Measurements from ENCODE around the gene SNRK. TPM values are rescaled to one million over a fixed set of nuclear protein-coding genes. Genes with fewer than 3 reads are reported as not detected.

Gene SNRK
- total RNA-seq, 1 donor from 2014 or later: 46.3 TPM

DNA sequence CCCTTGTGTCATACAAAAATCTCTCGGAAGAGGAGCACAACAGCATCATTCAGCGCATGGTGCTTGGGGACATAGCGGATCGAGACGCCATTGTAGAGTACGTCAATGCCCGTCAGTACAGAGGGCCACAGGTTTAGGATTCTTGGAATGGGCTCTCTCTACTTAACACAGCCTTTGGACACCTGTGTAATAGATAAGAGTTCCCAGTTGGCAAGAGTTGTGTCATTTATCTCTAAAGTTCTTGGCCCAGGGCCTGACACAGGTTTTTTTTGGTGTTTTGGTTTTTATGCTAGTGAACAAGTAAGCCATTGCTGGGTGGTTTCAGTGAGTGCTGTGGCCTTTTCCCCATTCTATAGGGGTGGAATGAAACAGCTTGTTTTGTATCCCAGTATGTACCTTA lies 54.1 kb downstream of the SNRK start:
- no peak for TF ChIP-seq CTCF (IDR thresholded peaks at IDR 0.05)
- no peak overlapping the region for H3K4me3 ChIP-seq
- H3K36me3 ChIP-seq: peaks cover 76% of the 10 kb centered on the region
- no peaks in the 10 kb centered on the region for H3K27me3 ChIP-seq
- H3K4me1 ChIP-seq: no peaks in the 10 kb centered on the region
- H3K27ac ChIP-seq: no peak overlapping the region
- intact Hi-C loops (cut with DNase I): no loop called here
- DNase-seq: no peak
- ATAC-seq: no peak
- peaks cover 26% of the 10 kb centered on the region for H3K9me3 ChIP-seq

- intact Hi-C loops (cut with DNase I): no loop called here
- peaks cover 18% of the 10 kb centered on the region for H3K9me3 ChIP-seq
- peaks cover 87% of the 10 kb centered on the region for H3K36me3 ChIP-seq
- H3K4me3 ChIP-seq: no peak overlapping the region
- DNase-seq (no peak), ATAC-seq (no peak)
- H3K27me3 ChIP-seq: no peaks in the 10 kb centered on the region
- H3K4me1 ChIP-seq: no peaks in the 10 kb centered on the region
- TF ChIP-seq CTCF (IDR thresholded peaks at IDR 0.05): no peak
- no peak overlapping the region for H3K27ac ChIP-seq
Measured at GRCh38 chr3:43341788-43342187, 55.4 kb downstream of the SNRK start.

DNA sequence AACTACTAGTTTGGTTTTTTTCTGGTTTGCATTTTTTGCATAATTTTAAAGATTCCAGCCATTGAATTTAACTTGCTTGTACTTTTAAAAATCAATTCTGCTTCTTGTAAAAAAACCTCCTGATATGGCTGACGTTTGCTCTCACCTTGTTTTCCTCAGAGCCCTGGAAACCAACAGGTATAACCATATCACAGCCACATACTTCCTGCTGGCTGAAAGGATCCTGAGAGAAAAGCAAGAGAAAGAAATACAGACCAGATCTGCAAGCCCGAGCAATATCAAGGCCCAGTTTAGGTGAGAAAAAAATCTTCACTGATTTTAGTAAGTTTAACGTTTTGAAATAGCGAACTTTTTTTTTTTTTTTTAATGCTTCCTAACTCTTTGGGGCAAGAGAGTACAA lies 56.8 kb downstream of the SNRK start:
- Histone ChIP-seq H3K27me3 (no peaks in the 10 kb centered on the region), H3K27ac (no peak overlapping the region), H3K4me1 (no peaks in the 10 kb centered on the region), H3K4me3 (no peak overlapping the region), H3K9me3 (peaks cover 10% of the 10 kb centered on the region), H3K36me3 (peaks cover 87% of the 10 kb centered on the region)
- no peak for DNase-seq
- intact Hi-C loops (cut with DNase I): no loop called here
- no peak for ATAC-seq
- TF ChIP-seq CTCF (IDR thresholded peaks at IDR 0.05): no peak

DNA sequence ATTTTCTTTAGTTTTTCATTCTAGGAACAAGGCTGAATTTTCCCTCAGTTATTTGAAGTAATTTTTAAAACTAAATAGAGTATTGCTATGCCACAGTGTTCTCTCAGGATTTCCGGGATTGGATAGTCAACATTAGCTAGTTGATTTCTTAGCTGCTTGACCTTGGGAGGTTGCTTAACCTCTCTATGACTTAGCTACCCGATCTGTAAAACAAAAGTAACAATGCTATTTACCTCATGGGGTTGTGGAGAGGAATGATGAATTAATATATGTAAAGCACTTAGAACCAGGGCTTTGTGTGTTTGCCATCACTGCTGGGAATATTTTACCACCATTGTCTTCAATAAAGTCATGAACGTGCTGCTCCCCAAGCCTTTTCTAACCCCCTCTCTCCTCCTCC lies 57.5 kb downstream of the SNRK start:
- Histone ChIP-seq H3K4me1 (no peaks in the 10 kb centered on the region), H3K36me3 (peaks cover 93% of the 10 kb centered on the region), H3K27me3 (no peaks in the 10 kb centered on the region), H3K9me3 (peaks cover 3% of the 10 kb centered on the region), H3K4me3 (no peak overlapping the region), H3K27ac (no peak overlapping the region)
- no peak for DNase-seq
- no peak for TF ChIP-seq CTCF (IDR thresholded peaks at IDR 0.05)
- no peak for ATAC-seq
- intact Hi-C loops (cut with DNase I): no loop called here

DNA sequence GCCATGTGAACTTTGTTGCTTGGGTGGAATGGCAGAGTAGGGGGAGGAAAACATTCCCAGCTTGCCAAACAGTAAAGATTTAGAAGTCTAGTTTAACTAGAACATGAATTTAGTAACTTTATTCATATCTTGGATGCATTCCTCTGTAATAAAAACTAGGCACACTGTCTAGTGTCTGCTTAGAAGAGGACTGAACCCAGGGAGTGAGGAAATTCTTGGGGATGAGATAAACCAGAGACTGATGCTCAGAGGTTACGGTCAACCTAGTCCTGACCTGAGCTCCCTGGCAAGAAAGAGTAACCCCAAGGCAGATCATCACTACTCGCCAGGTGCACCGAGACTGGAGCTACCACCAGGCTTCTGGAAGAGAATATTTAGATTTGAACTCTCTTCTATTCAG lies 58.2 kb downstream of the SNRK start:
- TF ChIP-seq CTCF (IDR thresholded peaks at IDR 0.05): no peak
- no peak overlapping the region for H3K27ac ChIP-seq
- no peaks in the 10 kb centered on the region for H3K27me3 ChIP-seq
- H3K36me3 ChIP-seq: peaks cover 92% of the 10 kb centered on the region
- no peak for ATAC-seq
- H3K4me1 ChIP-seq: no peaks in the 10 kb centered on the region
- H3K9me3 ChIP-seq: no peaks in the 10 kb centered on the region
- no peak overlapping the region for H3K4me3 ChIP-seq
- intact Hi-C loops (cut with DNase I): no loop called here
- DNase-seq: no peak

DNA sequence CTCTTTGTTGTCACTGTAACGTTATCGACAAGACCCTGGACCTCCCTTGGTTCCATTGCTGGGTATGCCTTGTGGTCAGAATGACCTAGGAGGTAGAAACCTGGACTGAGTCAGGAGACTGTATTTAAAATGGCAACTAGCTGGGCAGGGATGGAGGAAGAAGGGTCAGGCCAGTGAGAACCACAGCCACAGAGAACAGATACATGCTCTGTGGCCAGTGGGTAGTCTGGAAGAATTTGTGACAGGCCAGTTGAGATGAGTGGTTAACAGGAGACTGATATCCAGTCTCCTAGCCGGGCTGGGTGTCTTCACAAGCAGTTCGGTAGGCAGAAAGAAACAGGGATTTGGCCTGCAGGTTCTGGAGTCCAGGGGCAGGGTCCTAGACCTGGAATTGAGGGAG lies 58.9 kb downstream of the SNRK start:
- DNase-seq: no peak
- ATAC-seq: no peak
- H3K9me3 ChIP-seq: no peaks in the 10 kb centered on the region
- H3K36me3 ChIP-seq: peaks cover 92% of the 10 kb centered on the region
- no peaks in the 10 kb centered on the region for H3K4me1 ChIP-seq
- intact Hi-C loops (cut with DNase I): no loop called here
- peak overlapping the region; percentile 11 for H3K27ac ChIP-seq
- TF ChIP-seq CTCF (IDR thresholded peaks at IDR 0.05): no peak
- H3K4me3 ChIP-seq: no peak overlapping the region
- no peaks in the 10 kb centered on the region for H3K27me3 ChIP-seq

Measured in upper lobe of right lung (tissue), 1 donor.